ENCODE results near the gene ACBD7. TPM values are rescaled to one million over a fixed set of nuclear protein-coding genes. Genes with fewer than 3 reads are reported as not detected.

Gene ACBD7
- total and polyA plus RNA-seq, 9 of the 15 experiments (the other 6 are each of a cell fraction or from before 2014, with no cell fraction given) = 0.21 to 3.2 (median 0.84) TPM

GRCh38 chr10:15097011-15097812, 8.6 kb upstream of the ACBD7 start, which contains the start of gene RPP38 (continued):
- TF ChIP-seq RREB1 (CRISPR knock-in tag; IDR thresholded peaks at IDR 0.05) (no peak), ZNF3 (CRISPR knock-in tag; IDR thresholded peaks at IDR 0.05) (no peak), ATF6 (CRISPR knock-in tag; IDR thresholded peaks at IDR 0.05) (peak; percentile 94), WHSC1 (IDR thresholded peaks at IDR 0.05; ENCODE audit: low read length) (no peak), EZH2 (IDR thresholded peaks at IDR 0.05; ENCODE audit: borderline replicate concordance, low read depth, low read length) (no peak), PRPF4 (IDR thresholded peaks at IDR 0.05; ENCODE audit: insufficient read depth, low read depth, low read length, poor library complexity, severe bottlenecking) (peak; percentile 26)
- TF ChIP-seq, protein P1, sequence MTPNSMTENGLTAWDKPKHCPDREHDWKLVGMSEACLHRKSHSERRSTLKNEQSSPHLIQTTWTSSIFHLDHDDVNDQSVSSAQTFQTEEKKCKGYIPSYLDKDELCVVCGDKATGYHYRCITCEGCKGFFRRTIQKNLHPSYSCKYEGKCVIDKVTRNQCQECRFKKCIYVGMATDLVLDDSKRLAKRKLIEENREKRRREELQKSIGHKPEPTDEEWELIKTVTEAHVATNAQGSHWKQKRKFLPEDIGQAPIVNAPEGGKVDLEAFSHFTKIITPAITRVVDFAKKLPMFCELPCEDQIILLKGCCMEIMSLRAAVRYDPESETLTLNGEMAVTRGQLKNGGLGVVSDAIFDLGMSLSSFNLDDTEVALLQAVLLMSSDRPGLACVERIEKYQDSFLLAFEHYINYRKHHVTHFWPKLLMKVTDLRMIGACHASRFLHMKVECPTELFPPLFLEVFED (CRISPR knock-in tag; conservative IDR thresholded peaks at IDR 0.05) = no peak
